ENCODE results near the gene ZNF688. TPM values are rescaled to one million over a fixed set of nuclear protein-coding genes. Genes with fewer than 3 reads are reported as not detected.

The ZNF688 gene
- total RNA-seq, 1 donor from 2014 or later, result 6.7 TPM

- peak; percentile 97 for DNase-seq (ENCODE audit: low read depth, low spot score)
Measured at GRCh38 chr16:30585400-30586191, 14.1 kb upstream of the ZNF688 start, which contains the start of gene ZNF785. TSS of gene ZNF785 (minus strand) at chr16:30585697. CDS start at chr16:30585611, 86 bp downstream.

GRCh38 chr16:30585022-30585399 is 13.5 kb upstream of the ZNF688 start:
- DNase-seq (ENCODE audit: low read depth, low spot score), result no peak

GRCh38 chr16:30582611-30583340 is 11.3 kb upstream of the ZNF688 start:
- DNase-seq (ENCODE audit: low read depth, low spot score), result no peak

- no peak for DNase-seq (ENCODE audit: low read depth, low spot score)
Measured at GRCh38 chr16:30581457-30581856, 9.9 kb upstream of the ZNF688 start.

- no peak for DNase-seq (ENCODE audit: low read depth, low spot score)
Measured at GRCh38 chr16:30574678-30575077, 3.2 kb upstream of the ZNF688 start.

GRCh38 chr16:30570636-30571444 is 674 bp downstream of the ZNF688 start:
- no peak for DNase-seq (ENCODE audit: low read depth, low spot score)

GRCh38 chr16:30569746-30570635 is 1.5 kb downstream of the ZNF688 start:
- no peak for DNase-seq (ENCODE audit: low read depth, low spot score)

- no peak for DNase-seq (ENCODE audit: low read depth, low spot score)
Measured at GRCh38 chr16:30569281-30569680, 2.2 kb downstream of the ZNF688 start.

GRCh38 chr16:30567991-30568638 is 3.4 kb downstream of the ZNF688 start:
- DNase-seq (ENCODE audit: low read depth, low spot score), result no peak

GRCh38 chr16:30567160-30567990 is 4.1 kb downstream of the ZNF688 start:
- no peak for DNase-seq (ENCODE audit: low read depth, low spot score)

- no peak for DNase-seq (ENCODE audit: low read depth, low spot score)
Measured at GRCh38 chr16:30566531-30566930, 5.0 kb downstream of the ZNF688 start.

GRCh38 chr16:30565984-30566383 is 5.5 kb downstream of the ZNF688 start:
- no peak for DNase-seq (ENCODE audit: low read depth, low spot score)

GRCh38 chr16:30565526-30565925 is 6.0 kb downstream of the ZNF688 start:
- DNase-seq (ENCODE audit: low read depth, low spot score), result no peak

- no peak for DNase-seq (ENCODE audit: low read depth, low spot score)
Measured at GRCh38 chr16:30562021-30562420, 9.5 kb downstream of the ZNF688 start.

GRCh38 chr16:30561089-30561816 is 10.3 kb downstream of the ZNF688 start:
- no peak for DNase-seq (ENCODE audit: low read depth, low spot score)

- no peak for DNase-seq (ENCODE audit: low read depth, low spot score)
Measured at GRCh38 chr16:30559690-30560089, 11.8 kb downstream of the ZNF688 start.

- DNase-seq (ENCODE audit: low read depth, low spot score), result no peak
Measured at GRCh38 chr16:30558789-30559377, 12.6 kb downstream of the ZNF688 start.
